Caco-2 (cell line): ENCODE results near the gene MRTFA. TPM values are rescaled to one million over a fixed set of nuclear protein-coding genes. Genes with fewer than 3 reads are reported as not detected.
"Not testable (repeated sequence)": the region's sequence is repeated elsewhere in the genome, so short reads cannot be mapped to it uniquely, and the experiment has no call there.

ENCODE experiments used
- BruUV-seq: library from RNA; stranded (reverse); fragments of 400-500 nt; replicated peaks from 2 replicates; lab custom pipeline; 2021; lab: Mats Ljungman, UMichigan
- CTCF ChIA-PET: fragments of 300-600 bp; sonication (Branson Sonifier 250); formaldehyde crosslinking; loops from one replicate; lab custom pipeline; 2022; ENCODE audit warnings: antibody characterized with exemption; lab: Charles Lee
- POLR2A ChIA-PET: fragments of 300-600 bp; sonication (Branson Sonifier 250); formaldehyde crosslinking; loops from one replicate; lab custom pipeline; 2022; ENCODE audit warnings: antibody characterized with exemption; lab: Charles Lee
- DNase-seq, 2 experiments: peaks; one replicate each; pipeline versions ENCODE4 v3.0.0 to v3.0.0-alpha.2; 2020 to 2022
- H3K27me3 ChIP-seq: replicated peaks from 2 replicates; pipeline ENCODE4 v1.6.0; 2011; ENCODE audit warnings: low read length; ENCODE audit not compliant: control insufficient read depth, insufficient read depth
- H3K36me3 ChIP-seq: 2 replicates; pipeline ENCODE4 v1.5.1; 2011; ENCODE audit warnings: low read length; ENCODE audit not compliant: control insufficient read depth, insufficient read depth
- H3K4me1 ChIP-seq: fragments of 250-450 bp; sonication (Bioruptor Pico); 2 replicates; pipeline ENCODE4 v1.5.1; 2020; ENCODE audit warnings: mild to moderate bottlenecking
- H3K4me3 ChIP-seq: 2 replicates; pipeline ENCODE4 v1.5.1; 2011; ENCODE audit warnings: low read depth, mild to moderate bottlenecking, control low read depth, low read length
- H3K9me3 ChIP-seq: fragments of 250-450 bp; sonication (Bioruptor Pico); 2 replicates; pipeline ENCODE4 v1.5.1; 2020; ENCODE audit warnings: mild to moderate bottlenecking, moderate library complexity
- H3K27ac Mint-ChIP-seq: one replicate; pipeline ENCODE4 v1.8.0; 2022; ENCODE audit warnings: mixed read lengths; ENCODE audit not compliant: unreplicated experiment
- H3K27me3 Mint-ChIP-seq: one replicate; pipeline ENCODE4 v1.8.0; 2022; ENCODE audit warnings: mixed read lengths; ENCODE audit not compliant: insufficient read depth, unreplicated experiment
- H3K36me3 Mint-ChIP-seq: one replicate; pipeline ENCODE4 v1.8.0; 2022; ENCODE audit warnings: mild to moderate bottlenecking, mixed read lengths; ENCODE audit not compliant: insufficient read depth, unreplicated experiment
- H3K4me1 Mint-ChIP-seq: one replicate; pipeline ENCODE4 v1.8.0; 2022; ENCODE audit warnings: low read depth, mixed read lengths; ENCODE audit not compliant: unreplicated experiment
- H3K4me3 Mint-ChIP-seq: one replicate; pipeline ENCODE4 v1.8.0; 2022; ENCODE audit warnings: mild to moderate bottlenecking, moderate library complexity, mixed read lengths; ENCODE audit not compliant: unreplicated experiment
- H3K9me3 Mint-ChIP-seq: one replicate; pipeline ENCODE4 v1.8.0; 2022; ENCODE audit warnings: mixed read lengths; ENCODE audit not compliant: unreplicated experiment
- CTCF ChIP-seq, 2 experiments: fragments of 200-600 bp in 1 of 2; IDR thresholded peaks; 1 replicate in 1 of 2; 2 replicates in 1 of 2; pipeline versions ENCODE4 v1.5.1 to v1.8.0; 2011 to 2022; ENCODE audit warnings: antibody characterized with exemption in 1 of 2, control low read depth in 1 of 2, inconsistent platforms in 1 of 2, low read depth in 1 of 2, low read length in 1 of 2, mild to moderate bottlenecking in 1 of 2, moderate library complexity in 1 of 2; ENCODE audit not compliant: insufficient read depth in 1 of 2, severe bottlenecking in 1 of 2, unreplicated experiment in 1 of 2
- intact Hi-C: fragments of 100-400 bp; cut with micrococcal nuclease; formaldehyde crosslinking; loops from one replicate; pipeline ENCODE4 v1.10.0; 2022; ENCODE audit not compliant: unreplicated experiment
- total RNA-seq: library from RNA; stranded (reverse); gene quantifications from 2 replicates; pipeline ENCODE4 v1.2.3, GENCODE V29; 2022

Gene MRTFA
- total RNA-seq, 1 experiment from 2014 or later = 38.7 TPM

DNA sequence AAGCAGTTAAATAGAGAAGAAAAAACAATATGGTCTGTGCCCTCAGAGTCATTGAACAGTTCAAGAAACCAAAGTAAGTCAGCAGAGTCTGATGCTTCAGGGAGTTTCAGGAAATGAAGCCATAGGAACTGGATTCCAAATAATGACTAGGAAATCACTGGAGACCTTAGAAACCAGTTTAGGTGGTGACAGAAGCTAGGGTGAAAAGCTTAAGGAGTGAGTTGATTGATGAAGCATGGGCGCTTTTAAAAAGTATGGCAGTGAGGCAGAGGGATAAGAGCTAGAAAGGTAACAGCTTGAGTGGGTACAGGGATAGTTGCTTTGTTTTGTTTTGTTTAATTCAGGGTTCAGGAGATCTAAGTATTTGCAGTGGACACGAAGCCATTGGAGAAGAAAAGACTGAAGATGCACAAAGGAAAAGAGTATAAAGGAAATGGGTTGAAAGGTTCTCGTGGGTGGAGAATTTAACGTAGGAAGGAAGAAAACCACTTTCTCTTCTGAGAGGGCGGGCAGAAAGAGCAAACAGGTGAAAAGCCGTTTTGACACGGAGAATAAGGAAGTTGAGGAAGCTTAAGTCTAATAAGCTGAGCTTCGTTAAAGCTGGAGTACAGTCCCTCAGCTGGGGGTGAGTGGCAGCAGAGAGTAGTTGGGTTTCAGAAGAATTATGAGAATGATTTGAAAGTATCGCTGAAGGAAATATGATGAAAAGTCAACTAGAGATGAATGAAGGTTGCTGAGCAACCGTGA, 251.3 kb downstream of the MRTFA start:
- Histone ChIP-seq H3K27me3 (no peaks in the 10 kb centered on the region), H3K9me3 (no peaks in the 10 kb centered on the region), H3K4me1 (peaks cover 15% of the 10 kb centered on the region; the same call in 1 of the 2 replicates), H3K4me3 (no peak overlapping the region), H3K36me3 (no peaks in the 10 kb centered on the region)
- Mint-ChIP-seq H3K9me3 (no peaks in the 10 kb centered on the region), H3K4me1 (peaks cover 20% of the 10 kb centered on the region), H3K4me3 (no peak overlapping the region), H3K27me3 (no peaks in the 10 kb centered on the region), H3K27ac (no peak overlapping the region), H3K36me3 (no peaks in the 10 kb centered on the region)
- intact Hi-C loops = no loop called here
- BruUV-seq = no TSS peak
- DNase-seq = no peak
- CTCF ChIA-PET = no interaction called here
- POLR2A ChIA-PET = no interaction called here
- TF ChIP-seq CTCF (IDR thresholded peaks at IDR 0.05; ENCODE audit: insufficient read depth in 1 of 2, low read depth in 1 of 2, low read length in 1 of 2, severe bottlenecking in 1 of 2, unreplicated experiment in 1 of 2) = no peak

- no TSS peak for BruUV-seq
Measured at GRCh38 chr22:40383905-40384304, 252.6 kb downstream of the MRTFA start.

DNA sequence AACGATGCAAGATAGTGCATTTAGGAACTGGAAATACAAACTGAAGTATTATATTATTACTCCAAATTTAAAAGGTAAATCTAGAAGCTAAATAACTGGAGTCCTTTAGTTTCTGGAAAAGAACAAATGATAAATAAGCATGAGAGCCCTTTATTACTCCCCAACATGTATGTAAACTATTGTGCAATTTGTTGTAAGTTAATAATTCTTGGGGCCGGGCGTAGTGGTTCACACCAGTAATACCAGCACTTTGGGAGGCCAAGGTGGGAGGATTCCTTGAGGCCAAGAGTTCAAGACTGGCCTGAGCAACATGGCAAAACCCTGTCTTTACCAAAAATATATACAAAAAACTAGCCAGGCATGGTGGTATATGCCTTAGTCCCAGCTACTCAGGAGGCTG, 255.1 kb downstream of the MRTFA start:
- no TSS peak for BruUV-seq
- H3K4me1 Mint-ChIP-seq = no peaks in the 10 kb centered on the region
- H3K9me3 Mint-ChIP-seq = no peaks in the 10 kb centered on the region
- no peak for DNase-seq
- H3K9me3 ChIP-seq = no peaks in the 10 kb centered on the region
- no peaks in the 10 kb centered on the region for H3K4me1 ChIP-seq
- ChIA-PET POLR2A (no interaction called here), CTCF (no interaction called here)
- no peaks in the 10 kb centered on the region for H3K27me3 Mint-ChIP-seq
- H3K27ac Mint-ChIP-seq = no peak overlapping the region
- TF ChIP-seq CTCF (IDR thresholded peaks at IDR 0.05; ENCODE audit: insufficient read depth in 1 of 2, low read depth in 1 of 2, low read length in 1 of 2, severe bottlenecking in 1 of 2, unreplicated experiment in 1 of 2) = no peak
- H3K27me3 ChIP-seq = no peaks in the 10 kb centered on the region
- no peak overlapping the region for H3K4me3 ChIP-seq
- intact Hi-C loops = no loop called here
- H3K4me3 Mint-ChIP-seq = no peak overlapping the region
- no peaks in the 10 kb centered on the region for H3K36me3 Mint-ChIP-seq
- H3K36me3 ChIP-seq = no peaks in the 10 kb centered on the region

More at GRCh38 chr22:40383905-40384304, 252.6 kb downstream of the MRTFA start:
- no peaks in the 10 kb centered on the region for H3K9me3 Mint-ChIP-seq
- intact Hi-C loops = no loop called here
- ChIA-PET POLR2A (interaction anchor here (0.7 kb wide), 1 partner anchor 211 kb away, joined by 4 read pairs; no protein-coding TSS in a partner anchor), CTCF (no interaction called here)
- peaks cover 15% of the 10 kb centered on the region; the same call in 1 of the 2 replicates for H3K4me1 ChIP-seq
- no peak for DNase-seq
- H3K4me3 ChIP-seq = no peak overlapping the region
- H3K27me3 Mint-ChIP-seq = no peaks in the 10 kb centered on the region
- no peak overlapping the region for H3K4me3 Mint-ChIP-seq
- H3K9me3 ChIP-seq = no peaks in the 10 kb centered on the region
- H3K36me3 Mint-ChIP-seq = no peaks in the 10 kb centered on the region
- peaks cover 17% of the 10 kb centered on the region for H3K4me1 Mint-ChIP-seq
- H3K27ac Mint-ChIP-seq = no peak overlapping the region
- H3K36me3 ChIP-seq = no peaks in the 10 kb centered on the region
- no peak for TF ChIP-seq CTCF (IDR thresholded peaks at IDR 0.05; ENCODE audit: insufficient read depth in 1 of 2, low read depth in 1 of 2, low read length in 1 of 2, severe bottlenecking in 1 of 2, unreplicated experiment in 1 of 2)
- H3K27me3 ChIP-seq = no peaks in the 10 kb centered on the region

- H3K4me3 ChIP-seq, intact Hi-C loops, POLR2A ChIA-PET: not testable (repeated sequence)
Measured at GRCh38 chr22:40378448-40378847, 258.1 kb downstream of the MRTFA start.

More at GRCh38 chr22:40378448-40378847, 258.1 kb downstream of the MRTFA start:
- H3K27me3 ChIP-seq, H3K36me3 ChIP-seq, H3K27me3 Mint-ChIP-seq, H3K36me3 Mint-ChIP-seq, H3K4me1 ChIP-seq, DNase-seq, BruUV-seq, H3K4me1 Mint-ChIP-seq, H3K4me3 Mint-ChIP-seq, H3K27ac Mint-ChIP-seq, H3K9me3 Mint-ChIP-seq, H3K9me3 ChIP-seq, CTCF ChIA-PET: not testable (repeated sequence)
